ENCODE results near the gene C19orf53. TPM values are rescaled to one million over a fixed set of nuclear protein-coding genes. Genes with fewer than 3 reads are reported as not detected.
A peak's percentile ranks its signal among the peaks of the same experiment; 100 is the strongest.
"Not testable (repeated sequence)": the region's sequence is repeated elsewhere in the genome, so short reads cannot be mapped to it uniquely, and the experiment has no call there.

C19orf53 gene
- total RNA-seq, 2 experiments from 2014 or later = 112 to 114 TPM

DNA sequence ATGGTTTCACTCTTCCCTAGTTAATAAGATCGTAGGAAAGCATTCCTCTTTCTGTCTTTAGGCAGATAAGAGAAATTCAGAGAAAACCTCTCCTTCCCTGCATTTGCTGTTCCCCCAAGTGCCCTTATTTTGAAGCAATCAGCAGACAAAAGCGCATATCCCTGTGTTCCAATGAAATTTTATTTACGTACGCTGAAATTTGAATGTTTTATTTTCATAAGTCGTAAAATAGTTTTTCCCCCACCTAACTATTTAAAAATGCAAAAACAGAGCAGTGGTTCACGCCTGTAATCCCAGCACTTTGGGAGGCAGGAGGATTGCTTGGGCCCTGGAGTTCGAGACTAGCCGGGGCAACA lies 27.2 kb upstream of the C19orf53 start:
- H3K27me3 Mint-ChIP-seq (ENCODE audit: low read depth) = no peaks in the 10 kb centered on the region
- ChIA-PET CTCF (interaction anchor here (1.0 to 2.8 kb wide), 6 partner anchors 8 to 115 kb away, joined by 4 to 13 read pairs (median 8); no protein-coding TSS in a partner anchor), POLR2A (interaction anchor here (1.0 to 2.2 kb wide), 9 partner anchors 9 to 595 kb away, joined by 3 to 14 read pairs (median 6); partner anchors contain the start of genes C19orf53 and ZSWIM4)
- ATAC-seq = no peak
- H3K4me1 Mint-ChIP-seq (ENCODE audit: low read depth) = peaks cover 33% of the 10 kb centered on the region
- peaks cover 6% of the 10 kb centered on the region for H3K9me3 Mint-ChIP-seq (ENCODE audit: insufficient read depth)
- peaks cover 13% of the 10 kb centered on the region for H3K36me3 Mint-ChIP-seq (ENCODE audit: low read depth)
- H3K4me3 Mint-ChIP-seq = peak overlapping the region; percentile 94
- no peak for DNase-seq
- H3K27ac Mint-ChIP-seq = peak overlapping the region; percentile 96

DNA sequence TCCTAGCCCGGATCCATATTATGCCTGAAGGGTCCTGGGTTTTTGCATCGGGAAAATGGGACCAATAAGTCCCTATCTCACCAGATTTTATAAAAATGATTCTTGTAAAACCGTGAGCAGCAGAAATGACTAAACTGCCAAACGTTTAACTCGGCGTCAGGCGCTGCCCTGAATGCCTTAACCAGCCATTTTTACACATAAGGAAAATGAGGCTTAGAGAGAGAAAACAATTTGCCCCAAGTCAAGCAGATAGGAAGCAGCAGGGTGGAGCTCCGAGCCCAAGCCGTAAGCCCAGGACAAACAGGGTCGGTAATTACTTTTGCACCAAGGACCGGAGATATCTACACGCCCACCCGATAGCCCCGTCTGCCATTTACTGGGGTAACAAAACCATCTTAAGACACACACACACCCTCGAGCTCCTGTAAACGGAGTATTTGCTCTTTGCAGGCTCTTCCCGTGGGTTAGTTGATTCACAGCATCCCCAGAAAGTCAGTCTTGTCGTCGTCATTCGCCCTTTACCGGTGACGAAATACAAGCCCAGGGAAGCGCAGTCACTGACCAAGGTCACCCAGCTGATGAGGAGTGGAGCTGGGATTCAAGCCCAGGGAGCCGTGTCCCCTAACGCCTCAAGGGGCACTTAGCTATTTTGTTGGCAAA lies 26.0 kb upstream of the C19orf53 start:
- H3K4me3 Mint-ChIP-seq = peak overlapping the region; percentile 94
- no peaks in the 10 kb centered on the region for H3K27me3 Mint-ChIP-seq (ENCODE audit: low read depth)
- ChIA-PET CTCF (interaction anchor here (0.9 to 2.8 kb wide), 12 partner anchors 9 to 783 kb away, joined by 3 to 13 read pairs (median 4); partner anchors contain the start of gene C19orf53), POLR2A (interaction anchor here (0.7 to 2.2 kb wide), 15 partner anchors 8 to 1659 kb away, joined by 3 to 14 read pairs (median 4); partner anchors contain the start of genes C19orf53, C19orf67, MRI1 and ZSWIM4)
- DNase-seq (peak; percentile 30), ATAC-seq (peak; percentile 3)
- peaks cover 33% of the 10 kb centered on the region for H3K4me1 Mint-ChIP-seq (ENCODE audit: low read depth)
- H3K36me3 Mint-ChIP-seq (ENCODE audit: low read depth) = peaks cover 17% of the 10 kb centered on the region
- peak overlapping the region; percentile 96 for H3K27ac Mint-ChIP-seq
- H3K9me3 Mint-ChIP-seq (ENCODE audit: insufficient read depth) = peaks cover 6% of the 10 kb centered on the region

DNA sequence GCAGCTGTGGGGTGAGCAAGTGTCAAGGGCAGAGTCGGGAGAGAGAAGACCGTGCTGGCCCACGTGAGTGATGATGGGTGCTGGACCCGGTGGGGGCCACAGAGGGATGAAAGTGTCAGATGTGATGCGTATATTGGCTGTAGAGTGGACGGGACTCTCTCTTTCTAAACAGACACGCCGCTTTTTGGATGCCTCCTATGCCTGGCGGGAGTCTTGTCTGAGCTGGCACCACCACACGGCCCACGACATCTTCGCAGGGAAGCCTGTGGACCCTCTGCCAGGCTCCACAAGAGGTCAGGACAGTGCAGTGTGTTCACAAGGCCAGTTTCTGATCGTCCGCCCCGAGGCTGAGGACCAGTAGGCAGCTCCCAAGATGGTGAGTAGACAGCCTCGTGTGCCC lies 22.8 kb upstream of the C19orf53 start:
- CTCF ChIA-PET = interaction anchor here (1.2 kb wide), 1 partner anchor 37 kb away, joined by 3 read pairs; no protein-coding TSS in a partner anchor
- ATAC-seq = no peak
- Mint-ChIP-seq H3K9me3 (ENCODE audit: insufficient read depth) (peaks cover 6% of the 10 kb centered on the region), H3K4me3 (no peak overlapping the region), H3K4me1 (ENCODE audit: low read depth) (peaks cover 32% of the 10 kb centered on the region), H3K36me3 (ENCODE audit: low read depth) (peaks cover 33% of the 10 kb centered on the region), H3K27ac (no peak overlapping the region), H3K27me3 (ENCODE audit: low read depth) (no peaks in the 10 kb centered on the region)
- DNase-seq = no peak
- POLR2A ChIA-PET = no interaction called here

DNA sequence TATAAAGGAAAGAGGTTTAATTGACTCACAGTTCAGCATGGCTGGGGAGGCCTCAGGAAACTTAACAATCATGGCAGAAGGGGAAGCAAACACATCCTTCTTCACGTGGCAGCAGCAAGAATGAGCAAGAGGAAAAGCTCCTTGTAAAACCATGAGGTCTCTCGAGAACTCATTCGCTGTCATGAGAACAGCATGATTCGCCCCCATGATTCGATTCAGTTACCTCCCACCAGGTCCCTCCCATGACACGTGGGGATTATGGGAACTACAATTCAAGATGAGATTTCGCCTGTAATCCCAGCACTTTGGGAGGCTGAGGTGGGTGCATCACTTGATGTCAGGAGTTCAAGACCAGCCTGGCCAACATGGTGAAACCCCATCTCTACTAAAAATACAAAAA lies 20.6 kb upstream of the C19orf53 start:
- CTCF ChIA-PET; DNase-seq; H3K27me3 Mint-ChIP-seq (ENCODE audit: low read depth); H3K4me3 Mint-ChIP-seq; H3K9me3 Mint-ChIP-seq (ENCODE audit: insufficient read depth); ATAC-seq; POLR2A ChIA-PET; H3K27ac Mint-ChIP-seq: not testable (repeated sequence)
- Mint-ChIP-seq H3K36me3 (ENCODE audit: low read depth) (peaks cover 50% of the 10 kb centered on the region), H3K4me1 (ENCODE audit: low read depth) (peaks cover 17% of the 10 kb centered on the region)

DNA sequence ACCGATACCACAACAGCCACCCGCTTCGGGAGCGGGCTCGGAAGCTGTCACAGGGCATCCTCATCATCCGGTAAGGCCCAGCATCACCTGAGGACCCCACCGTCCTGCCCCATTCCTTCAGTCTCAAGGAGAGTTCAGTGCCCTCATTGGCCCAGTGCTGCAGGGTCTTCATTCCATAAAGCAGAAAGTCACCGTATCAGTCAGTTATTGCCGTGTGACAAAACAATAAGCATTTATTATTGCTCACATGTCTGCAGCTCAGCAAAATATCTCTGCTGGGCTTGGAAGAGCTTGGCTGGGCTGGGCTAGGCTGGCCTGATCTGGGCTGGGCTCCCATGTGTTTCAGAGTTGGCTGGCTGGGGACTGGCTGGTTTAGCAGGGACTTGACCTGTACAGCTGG lies 18.0 kb upstream of the C19orf53 start:
- no peak for DNase-seq
- Mint-ChIP-seq H3K4me3 (no peak overlapping the region), H3K9me3 (ENCODE audit: insufficient read depth) (no peaks in the 10 kb centered on the region), H3K4me1 (ENCODE audit: low read depth) (peaks cover 1% of the 10 kb centered on the region), H3K27me3 (ENCODE audit: low read depth) (no peaks in the 10 kb centered on the region), H3K36me3 (ENCODE audit: low read depth) (peaks cover 48% of the 10 kb centered on the region), H3K27ac (no peak overlapping the region)
- POLR2A ChIA-PET = interaction anchor here (1.3 kb wide), 1 partner anchor 8 kb away, joined by 4 read pairs; a partner anchor contains a TSS
- ATAC-seq = no peak
- CTCF ChIA-PET = no interaction called here

DNA sequence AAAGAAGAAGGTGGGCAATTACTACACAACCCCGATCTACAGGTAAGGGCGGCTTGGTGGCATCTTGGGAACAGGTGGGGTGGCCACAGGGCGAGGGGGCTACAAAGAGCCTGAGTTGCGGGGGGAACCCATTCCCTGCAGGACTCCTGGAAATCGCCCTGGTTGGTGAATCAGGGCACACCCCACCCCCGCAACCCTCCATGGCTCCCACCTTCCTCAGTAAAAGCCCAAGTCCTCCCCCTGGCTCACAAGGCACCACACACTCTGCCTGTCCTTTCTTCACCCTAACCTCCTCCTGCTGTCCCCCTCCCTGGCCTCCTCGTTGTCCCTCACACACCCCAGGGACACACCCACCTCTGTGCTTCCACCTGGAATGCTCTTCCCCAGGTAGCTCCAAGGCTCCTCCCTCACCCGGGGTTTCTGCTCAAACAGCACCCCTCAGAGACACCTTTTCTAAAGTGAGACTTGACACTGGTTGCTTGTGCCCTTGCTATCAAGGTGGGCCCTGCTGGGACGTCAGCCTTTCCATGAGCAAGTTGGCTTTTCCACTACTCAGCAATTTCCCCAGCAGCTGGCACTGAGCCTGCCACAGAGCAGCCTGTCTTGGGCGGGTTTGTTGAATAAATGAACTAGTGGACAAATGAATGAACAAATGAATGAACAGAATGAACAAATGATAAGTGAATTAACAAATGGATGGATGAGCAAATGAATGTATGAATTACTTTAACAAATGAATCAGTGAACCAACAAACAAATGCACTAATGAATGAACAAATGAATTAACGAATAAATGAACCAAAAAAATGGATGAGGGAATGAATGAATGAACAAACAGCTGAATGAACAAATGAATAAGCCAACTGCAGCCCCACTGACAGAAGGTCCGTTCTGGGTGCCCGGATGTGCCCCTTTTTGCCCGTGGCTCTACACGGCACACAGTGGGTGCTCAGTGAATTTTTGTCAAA lies 16.2 kb upstream of the C19orf53 start:
- no peak for DNase-seq
- ATAC-seq = no peak
- ChIA-PET POLR2A (no interaction called here), CTCF (no interaction called here)
- no peaks in the 10 kb centered on the region for H3K9me3 Mint-ChIP-seq (ENCODE audit: insufficient read depth)
- H3K4me3 Mint-ChIP-seq = no peak overlapping the region
- H3K36me3 Mint-ChIP-seq (ENCODE audit: low read depth) = peaks cover 51% of the 10 kb centered on the region
- peaks cover 3% of the 10 kb centered on the region for H3K4me1 Mint-ChIP-seq (ENCODE audit: low read depth)
- H3K27ac Mint-ChIP-seq = no peak overlapping the region
- H3K27me3 Mint-ChIP-seq (ENCODE audit: low read depth) = no peaks in the 10 kb centered on the region

DNA sequence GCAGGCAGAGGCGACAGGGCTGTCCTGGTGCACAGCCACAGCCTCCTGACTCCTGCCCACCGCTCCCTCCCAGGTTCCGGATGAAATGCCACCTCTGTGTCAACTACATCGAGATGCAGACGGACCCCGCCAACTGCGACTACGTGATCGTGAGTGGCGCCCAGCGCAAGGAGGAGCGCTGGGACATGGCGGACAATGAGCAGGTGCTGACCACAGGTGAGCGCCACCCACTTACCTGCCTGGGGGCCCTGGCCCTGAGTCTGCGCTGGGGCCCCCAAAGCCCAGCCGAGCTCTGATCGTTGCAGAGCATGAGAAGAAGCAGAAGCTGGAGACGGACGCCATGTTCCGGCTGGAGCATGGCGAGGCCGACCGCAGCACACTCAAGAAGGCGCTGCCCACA lies 15.5 kb upstream of the C19orf53 start:
- H3K27ac Mint-ChIP-seq = no peak overlapping the region

DNA sequence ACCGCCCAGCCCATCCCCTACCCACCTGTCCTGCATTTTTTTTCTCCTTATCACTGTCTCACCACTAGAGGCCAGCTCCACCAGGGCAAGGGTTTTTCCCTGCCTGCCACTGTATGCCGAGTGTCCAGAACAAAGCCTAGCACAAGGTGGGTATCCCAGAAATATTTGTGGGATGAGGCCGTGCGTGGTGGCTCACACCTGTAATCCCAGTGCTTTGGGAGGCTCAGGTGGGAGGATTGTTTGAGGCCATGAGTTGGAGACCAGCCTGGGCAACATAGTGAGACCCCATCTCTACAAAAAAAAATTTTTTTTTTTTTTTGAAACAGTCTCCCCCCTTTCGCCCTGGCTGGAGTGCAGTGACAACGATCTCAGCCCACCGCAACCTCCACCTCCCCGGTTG lies 12.8 kb upstream of the C19orf53 start:
- Mint-ChIP-seq H3K4me1 (ENCODE audit: low read depth) (peaks cover 24% of the 10 kb centered on the region), H3K36me3 (ENCODE audit: low read depth) (peaks cover 51% of the 10 kb centered on the region), H3K27me3 (ENCODE audit: low read depth) (no peaks in the 10 kb centered on the region), H3K9me3 (ENCODE audit: insufficient read depth) (no peaks in the 10 kb centered on the region), H3K4me3 (no peak overlapping the region), H3K27ac (no peak overlapping the region)
- no peak for DNase-seq
- no peak for ATAC-seq
- CTCF ChIA-PET = interaction anchor here (0.7 kb wide), 1 partner anchor 119 kb away, joined by 3 read pairs; no protein-coding TSS in a partner anchor
- POLR2A ChIA-PET = no interaction called here

More for the DNA sequence above, 15.5 kb upstream of the C19orf53 start:
- Mint-ChIP-seq H3K4me3 (no peak overlapping the region), H3K27me3 (ENCODE audit: low read depth) (no peaks in the 10 kb centered on the region), H3K4me1 (ENCODE audit: low read depth) (peaks cover 7% of the 10 kb centered on the region), H3K36me3 (ENCODE audit: low read depth) (peaks cover 51% of the 10 kb centered on the region), H3K9me3 (ENCODE audit: insufficient read depth) (no peaks in the 10 kb centered on the region)
- CTCF ChIA-PET = no interaction called here
- ATAC-seq (no peak), DNase-seq (no peak)
- POLR2A ChIA-PET = no interaction called here

DNA sequence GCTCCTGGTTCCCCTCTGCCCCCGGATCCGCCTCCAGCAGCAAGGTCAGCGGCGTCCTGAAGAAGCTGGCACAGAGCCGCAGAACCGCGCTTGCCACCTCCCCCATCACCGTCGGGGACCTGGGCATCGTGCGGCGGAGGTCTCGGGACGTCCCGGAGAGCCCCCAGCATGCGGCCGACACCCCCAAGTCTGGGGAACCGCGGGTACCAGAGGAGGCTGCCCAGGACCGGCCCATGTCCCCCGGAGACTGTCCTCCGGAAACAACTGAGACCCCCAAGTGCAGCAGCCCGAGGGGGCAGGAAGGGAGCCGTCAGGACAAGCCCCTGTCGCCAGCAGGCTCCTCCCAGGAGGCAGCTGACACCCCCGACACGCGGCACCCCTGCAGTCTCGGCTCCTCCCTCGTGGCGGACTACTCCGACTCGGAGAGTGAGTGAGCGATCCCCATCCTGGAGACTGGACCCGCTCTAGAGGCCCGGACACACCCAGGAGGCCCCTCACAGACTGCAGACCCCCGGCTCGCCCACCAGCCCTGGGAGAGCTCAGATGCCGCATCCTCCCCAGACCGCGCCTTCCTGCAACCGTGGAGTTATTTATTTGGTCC lies 11.5 kb upstream of the C19orf53 start:
- Mint-ChIP-seq H3K36me3 (ENCODE audit: low read depth) (peaks cover 41% of the 10 kb centered on the region), H3K4me3 (no peak overlapping the region), H3K27ac (no peak overlapping the region), H3K4me1 (ENCODE audit: low read depth) (peaks cover 26% of the 10 kb centered on the region), H3K9me3 (ENCODE audit: insufficient read depth) (no peaks in the 10 kb centered on the region), H3K27me3 (ENCODE audit: low read depth) (no peaks in the 10 kb centered on the region)
- POLR2A ChIA-PET = interaction anchor here (2.8 kb wide), 1 partner anchor 12 kb away, joined by 21 read pairs; the partner anchor contains the start of gene C19orf53
- no peak for ATAC-seq
- CTCF ChIA-PET = interaction anchor here (0.8 kb wide), 1 partner anchor 31 kb away, joined by 3 read pairs; no protein-coding TSS in a partner anchor
- DNase-seq = no peak

DNA sequence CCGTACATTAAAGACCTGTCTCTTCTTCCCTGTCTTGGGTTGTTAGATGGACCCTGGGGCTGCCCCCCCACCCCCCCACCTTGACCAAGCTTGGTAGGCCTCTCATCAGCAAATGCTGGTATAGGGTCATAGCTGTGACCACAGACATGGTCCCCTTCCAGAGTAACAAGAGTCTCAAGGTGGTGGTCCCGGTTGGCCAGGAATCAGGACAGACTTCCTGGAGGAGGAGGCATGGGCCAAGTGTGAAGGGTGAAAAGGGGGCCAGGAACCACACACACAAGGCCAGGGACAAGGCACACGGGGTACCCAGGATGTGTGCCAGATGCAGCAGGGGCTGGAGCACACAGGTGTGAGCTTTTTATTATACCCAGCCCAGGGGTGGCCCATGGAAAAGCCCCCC lies 11.0 kb upstream of the C19orf53 start:
- Mint-ChIP-seq H3K9me3 (ENCODE audit: insufficient read depth) (no peaks in the 10 kb centered on the region), H3K27ac (peak overlapping the region; percentile 72), H3K4me3 (peak overlapping the region; percentile 71), H3K36me3 (ENCODE audit: low read depth) (peaks cover 39% of the 10 kb centered on the region), H3K4me1 (ENCODE audit: low read depth) (peaks cover 26% of the 10 kb centered on the region), H3K27me3 (ENCODE audit: low read depth) (no peaks in the 10 kb centered on the region)
- DNase-seq (no peak), ATAC-seq (no peak)
- POLR2A ChIA-PET = interaction anchor here (2.8 kb wide), 1 partner anchor 11 kb away, joined by 21 read pairs; the partner anchor contains the start of gene C19orf53
- CTCF ChIA-PET = interaction anchor here (0.8 kb wide), 1 partner anchor 31 kb away, joined by 3 read pairs; no protein-coding TSS in a partner anchor

DNA sequence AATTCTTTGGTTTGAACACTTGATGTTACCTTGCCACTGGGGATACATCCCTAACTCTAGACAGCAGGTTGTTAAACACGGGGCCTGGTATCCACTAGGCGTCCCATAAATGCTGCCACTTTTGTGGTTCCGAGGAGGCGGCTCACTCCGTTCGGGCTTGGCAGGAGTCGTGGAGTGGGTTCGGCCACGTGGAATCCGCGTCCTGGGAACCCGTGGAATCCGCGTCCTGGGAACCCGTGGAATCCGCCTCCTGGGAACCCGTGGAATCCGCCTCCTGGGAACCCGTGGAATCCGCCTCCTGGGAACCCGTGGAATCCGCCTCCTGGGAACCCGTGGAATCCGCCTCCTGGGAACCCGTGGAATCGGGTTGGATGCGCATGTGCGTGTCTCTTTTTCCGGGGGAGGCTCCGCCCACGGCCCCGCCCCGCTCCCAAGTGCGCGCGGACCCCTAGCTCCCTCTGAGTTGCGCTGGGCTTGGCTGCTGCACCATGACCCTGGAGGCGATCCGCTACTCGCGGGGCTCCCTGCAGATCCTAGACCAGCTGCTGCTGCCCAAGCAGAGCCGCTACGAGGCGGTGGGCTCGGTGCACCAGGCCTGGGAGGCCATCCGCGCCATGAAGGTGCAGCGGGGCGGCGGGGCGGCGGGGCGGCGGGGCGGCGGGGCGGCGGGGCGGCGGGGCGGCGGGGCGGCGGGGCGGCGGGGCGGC lies 10.0 kb upstream of the C19orf53 start, which contains the start of gene MRI1:
MRI1 (plus strand) TSS at position 422 of the 707 bp plus-strand sequence; CDS start at position 489, 67 bp downstream.
- POLR2A ChIA-PET = interaction anchor here (0.7 to 2.8 kb wide), 5 partner anchors 10 to 32 kb away, joined by 3 to 21 read pairs (median 3); partner anchors contain the start of genes C19orf53 and ZSWIM4
- peak within 1 kb of the TSS; percentile 79 for H3K4me3 Mint-ChIP-seq
- peaks cover 32% of the 10 kb centered on the region for H3K36me3 Mint-ChIP-seq (ENCODE audit: low read depth)
- CTCF ChIA-PET = interaction anchor here (0.6 to 1.0 kb wide), 2 partner anchors 20 to 98 kb away, joined by 3 to 5 read pairs; no protein-coding TSS in a partner anchor
- no peaks in the 10 kb centered on the region for H3K9me3 Mint-ChIP-seq (ENCODE audit: insufficient read depth)
- peak; percentile 75 for DNase-seq
- H3K4me1 Mint-ChIP-seq (ENCODE audit: low read depth) = peaks cover 26% of the 10 kb centered on the region
- peak; percentile 90 for ATAC-seq
- H3K27me3 Mint-ChIP-seq (ENCODE audit: low read depth) = no peaks in the 10 kb centered on the region
- peak within 1 kb of the TSS; percentile 85 for H3K27ac Mint-ChIP-seq

Data from activated CD8-positive, alpha-beta T cell treated with anti-CD3 and anti-CD28 coated beads, Interleukin-2, amount 10 ng/mL, durations not matched to agents 7 days and 5 days (primary cell).